Measurements from ENCODE around the gene KIF18B.

Gene KIF18B

GRCh38 chr17:44918006-44918405 is 29.6 kb downstream of the KIF18B start:
- DNase-seq (ENCODE audit: low spot score) = no peak

GRCh38 chr17:44917456-44917855 is 30.1 kb downstream of the KIF18B start:
- DNase-seq (ENCODE audit: low spot score) = no peak

- DNase-seq (ENCODE audit: low spot score) = no peak
Measured at GRCh38 chr17:44916781-44917241, 30.8 kb downstream of the KIF18B start.

- DNase-seq (ENCODE audit: low spot score) = no peak
Measured at GRCh38 chr17:44915862-44916780, 31.5 kb downstream of the KIF18B start.

GRCh38 chr17:44915321-44915726 is 32.2 kb downstream of the KIF18B start, which contains the start of gene GFAP:
GFAP (minus strand) TSS chr17:44915500; CDS start chr17:44915486, 14 bp downstream.
- DNase-seq (ENCODE audit: low spot score) = no peak

- DNase-seq (ENCODE audit: low spot score) = no peak
Measured at GRCh38 chr17:44914698-44915271, 32.8 kb downstream of the KIF18B start.

- no peak for DNase-seq (ENCODE audit: low spot score)
Measured at GRCh38 chr17:44914148-44914547, 33.4 kb downstream of the KIF18B start.

GRCh38 chr17:44913676-44914075 is 33.9 kb downstream of the KIF18B start:
- DNase-seq (ENCODE audit: low spot score) = no peak

GRCh38 chr17:44912763-44913544 is 34.6 kb downstream of the KIF18B start:
- DNase-seq (ENCODE audit: low spot score) = no peak

GRCh38 chr17:44911133-44912001 is 36.2 kb downstream of the KIF18B start:
- DNase-seq (ENCODE audit: low spot score) = no peak

- DNase-seq (ENCODE audit: low spot score) = no peak
Measured at GRCh38 chr17:44910231-44911106, 37.1 kb downstream of the KIF18B start.

- no peak for DNase-seq (ENCODE audit: low spot score)
Measured at GRCh38 chr17:44909681-44910144, 37.9 kb downstream of the KIF18B start.

- no peak for DNase-seq (ENCODE audit: low spot score)
Measured at GRCh38 chr17:44908761-44909326, 38.7 kb downstream of the KIF18B start.

- no peak for DNase-seq (ENCODE audit: low spot score)
Measured at GRCh38 chr17:44907729-44908470, 39.7 kb downstream of the KIF18B start.

- DNase-seq (ENCODE audit: low spot score) = no peak
Measured at GRCh38 chr17:44906763-44907728, 40.5 kb downstream of the KIF18B start.

- peak; percentile 85 for DNase-seq (ENCODE audit: low spot score)
Measured at GRCh38 chr17:44906010-44906646, 41.4 kb downstream of the KIF18B start.

All from RKO (cell line).